Measurements from ENCODE around the gene VSIR.

VSIR gene

GRCh38 chr10:71763352-71764127, 9.8 kb downstream of the VSIR start:
- no peak for DNase-seq

GRCh38 chr10:71762324-71762723, 11.0 kb downstream of the VSIR start:
- no peak for DNase-seq

GRCh38 chr10:71761541-71762113, 11.7 kb downstream of the VSIR start:
- DNase-seq: no peak

GRCh38 chr10:71761105-71761511, 12.2 kb downstream of the VSIR start:
- no peak for DNase-seq

GRCh38 chr10:71757399-71757922, 15.9 kb downstream of the VSIR start:
- DNase-seq: no peak

- DNase-seq: no peak
Observed at GRCh38 chr10:71756311-71757191, 16.8 kb downstream of the VSIR start.

- DNase-seq: no peak
Observed at GRCh38 chr10:71755179-71755879, 18.0 kb downstream of the VSIR start.

- peak; percentile 27 to 42 for DNase-seq
Observed at GRCh38 chr10:71754562-71754961, 18.8 kb downstream of the VSIR start.

GRCh38 chr10:71753960-71754505, 19.3 kb downstream of the VSIR start:
- no peak for DNase-seq

- peak; percentile 90 to 91 for DNase-seq
Observed at GRCh38 chr10:71753091-71753959, 20.0 kb downstream of the VSIR start.

- DNase-seq: no peak
Observed at GRCh38 chr10:71752391-71753090, 20.8 kb downstream of the VSIR start.

- DNase-seq: no peak
Observed at GRCh38 chr10:71751515-71752224, 21.6 kb downstream of the VSIR start.

GRCh38 chr10:71750986-71751385, 22.3 kb downstream of the VSIR start:
- DNase-seq: no peak

GRCh38 chr10:71750124-71750841, 23.0 kb downstream of the VSIR start:
- DNase-seq: peak; percentile 68 to 71

- no peak for DNase-seq
Observed at GRCh38 chr10:71749396-71749795, 23.9 kb downstream of the VSIR start.

GRCh38 chr10:71748671-71749191, 24.6 kb downstream of the VSIR start:
- peak; percentile 100 for DNase-seq

- DNase-seq: peak; percentile 90 to 94
Observed at GRCh38 chr10:71747551-71748523, 25.5 kb downstream of the VSIR start.

GRCh38 chr10:71747039-71747531, 26.2 kb downstream of the VSIR start:
- DNase-seq: no peak

Measured in Kasumi-1 (cell line).